H4 (cell line): ENCODE measurements around the gene PTCH2. TPM values are rescaled to one million over a fixed set of nuclear protein-coding genes. Genes with fewer than 3 reads are reported as not detected.

ENCODE experiments used
- DNase-seq: peaks from one replicate; pipeline ENCODE4 v3.0.0-alpha.2; 2015; ENCODE audit warnings: low spot score
- total RNA-seq: library from RNA; depleted of rRNA; stranded (reverse); fragments of >200 nt; shearing (Covaris generic); gene quantifications from 2 replicates; pipeline ENCODE4 v1.2.3, GENCODE V29; 2014; rRNA removed

PTCH2 gene
- total RNA-seq, 1 experiment from 2014 or later = 0.10 TPM

GRCh38 chr1:44784094-44785028, 58.7 kb downstream of the PTCH2 start:
- DNase-seq = no peak

GRCh38 chr1:44783697-44784093, 59.4 kb downstream of the PTCH2 start:
- no peak for DNase-seq

- DNase-seq = no peak
Measured at GRCh38 chr1:44780583-44781121, 62.4 kb downstream of the PTCH2 start.

- no peak for DNase-seq
Measured at GRCh38 chr1:44778705-44779576, 64.1 kb downstream of the PTCH2 start.

GRCh38 chr1:44777969-44778635, 65.0 kb downstream of the PTCH2 start:
- DNase-seq = no peak

- no peak for DNase-seq
Measured at GRCh38 chr1:44777547-44777946, 65.5 kb downstream of the PTCH2 start.

- no peak for DNase-seq
Measured at GRCh38 chr1:44776730-44777068, 66.4 kb downstream of the PTCH2 start.

GRCh38 chr1:44775930-44776729, 66.9 kb downstream of the PTCH2 start:
- DNase-seq = no peak

- DNase-seq = peak; percentile 96
Measured at GRCh38 chr1:44775078-44775929, 67.7 kb downstream of the PTCH2 start, which contains the start of gene RPS8. TSS of gene RPS8 (plus strand) at chr1:44775540. CDS start at chr1:44775597, 57 bp downstream.

Other genes starting within 250 kb of the PTCH2 start
- 11.3 and 18.4 TPM in 2 replicates for gene TMEM53, start 168.8 kb downstream of the PTCH2 start, total RNA-seq
- not detected in 2 replicates for gene ARMH1, start 168.5 kb downstream of the PTCH2 start, total RNA-seq
- gene RNU5D-1, start 112.1 kb downstream of the PTCH2 start, total RNA-seq = not detected in 2 replicates
- gene KIF2C, start 103.4 kb downstream of the PTCH2 start, total RNA-seq = 81.8 and 82.2 TPM in 2 replicates
- gene RPS8, start 67.7 kb downstream of the PTCH2 start, total RNA-seq = 4,339 and 5,019 TPM in 2 replicates
- gene BEST4, start 55.1 kb downstream of the PTCH2 start, total RNA-seq = not detected in 2 replicates
- gene PLK3, start 42.9 kb downstream of the PTCH2 start, total RNA-seq = 1.3 and 4.6 TPM in 2 replicates
- gene DYNLT4, start 35.9 kb downstream of the PTCH2 start, total RNA-seq = 0.12 TPM in 1 of 2 replicates, not detected in the other
- gene BTBD19, start 34.7 kb downstream of the PTCH2 start, total RNA-seq = 2.5 and 2.6 TPM in 2 replicates
- gene EIF2B3, start 143.3 kb upstream of the PTCH2 start, total RNA-seq = 51.5 and 60.6 TPM in 2 replicates
- gene HECTD3, start 168.1 kb upstream of the PTCH2 start, total RNA-seq = 16.7 and 20.9 TPM in 2 replicates
- gene UROD, start 169.0 kb upstream of the PTCH2 start, total RNA-seq = 125 and 128 TPM in 2 replicates